Skeletal muscle tissue (tissue), 4 donors: ENCODE data around the gene KLHDC9. TPM values are rescaled to one million over a fixed set of nuclear protein-coding genes. Genes with fewer than 3 reads are reported as not detected.
A peak's percentile ranks its signal among the peaks of the same experiment; 100 is the strongest.

Experiments
- H3K27ac ChIP-seq: one replicate; pipeline ENCODE4 v1.7.0; 2013; ENCODE audit warnings: mild to moderate bottlenecking, low read depth, low read length, inconsistent platforms
- H3K27me3 ChIP-seq, 3 donors: one replicate each; pipeline ENCODE4 v1.7.0; 2013; ENCODE audit warnings: low read length in 3 of 3; ENCODE audit not compliant: control insufficient read depth in 3 of 3, insufficient read depth in 3 of 3
- H3K36me3 ChIP-seq, 3 donors: one replicate each; pipeline ENCODE4 v1.7.0; 2013; ENCODE audit warnings: low read length in 3 of 3; ENCODE audit not compliant: control insufficient read depth in 3 of 3, insufficient read depth in 3 of 3
- H3K4me1 ChIP-seq, 3 donors: one replicate each; pipeline ENCODE4 v1.7.0; 2013; ENCODE audit warnings: low read length in 3 of 3, mild to moderate bottlenecking in 3 of 3; ENCODE audit not compliant: control insufficient read depth in 3 of 3, insufficient read depth in 3 of 3
- H3K4me3 ChIP-seq, 3 donors: one replicate each; pipeline ENCODE4 v1.7.0; 2013; ENCODE audit warnings: low read length in 3 of 3
- H3K9ac ChIP-seq, 3 donors: one replicate each; pipeline ENCODE4 v1.7.0; 2013; ENCODE audit warnings: low read length in 3 of 3, mild to moderate bottlenecking in 3 of 3, moderate library complexity in 2 of 3, low read depth in 1 of 3
- H3K9me3 ChIP-seq, 3 donors: one replicate each; pipeline ENCODE4 v1.7.0; 2013; ENCODE audit warnings: low read length in 3 of 3; ENCODE audit not compliant: control insufficient read depth in 3 of 3
- total RNA-seq: library from RNA; depleted of rRNA; stranded (reverse); fragments of >200 nt; gene quantifications from one replicate; pipeline ENCODE4 v1.2.3, GENCODE V29; 2014
- donor health status: Osteomylitis.

The KLHDC9 gene
- total RNA-seq, 1 donor from 2014 or later = not detected

GRCh38 chr1:161122967-161123366 lies 24.8 kb downstream of the KLHDC9 start:
- no peak overlapping the region for H3K9ac ChIP-seq
- H3K9me3 ChIP-seq = no peaks in the 10 kb centered on the region
- no peak overlapping the region for H3K27ac ChIP-seq
- H3K36me3 ChIP-seq = peaks cover 48 to 66% (median 59%) of the 10 kb centered on the region in 3 donors
- H3K4me1 ChIP-seq = peaks cover 25 to 29% (median 27%) of the 10 kb centered on the region in 3 donors
- H3K4me3 ChIP-seq = no peak overlapping the region
- H3K27me3 ChIP-seq = no peaks in the 10 kb centered on the region

DNA sequence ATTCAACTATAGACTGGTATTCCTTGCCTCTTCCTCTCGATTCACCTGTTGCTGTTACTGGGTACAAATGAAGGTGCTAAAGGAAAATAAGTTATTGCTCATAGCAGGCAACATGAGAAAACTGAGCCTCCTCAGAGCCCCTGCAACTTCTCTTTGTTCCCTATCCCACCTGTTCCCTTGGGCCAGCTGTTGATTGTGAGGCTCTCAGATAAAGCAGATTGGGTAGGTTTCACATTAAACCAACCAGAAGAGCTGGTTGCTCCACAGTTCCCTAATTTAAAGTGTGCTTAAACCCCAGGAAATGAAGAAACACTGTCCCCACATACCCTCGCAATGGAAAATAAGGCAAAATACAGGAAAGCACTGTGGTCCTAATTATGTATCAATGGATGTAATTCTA lies 29.5 kb downstream of the KLHDC9 start:
- Histone ChIP-seq H3K4me3 (no peak overlapping the region), H3K4me1 (peaks cover 13 to 36% (median 33%) of the 10 kb centered on the region in 3 donors), H3K9ac (no peak overlapping the region), H3K27ac (no peak overlapping the region), H3K9me3 (no peaks in the 10 kb centered on the region), H3K36me3 (peaks cover 29 to 48% (median 41%) of the 10 kb centered on the region in 3 donors), H3K27me3 (no peaks in the 10 kb centered on the region)

- Histone ChIP-seq H3K9me3 (no peaks in the 10 kb centered on the region), H3K4me3 (no peak overlapping the region), H3K27me3 (no peaks in the 10 kb centered on the region), H3K27ac (no peak overlapping the region), H3K36me3 (peaks cover 20 to 39% (median 32%) of the 10 kb centered on the region in 3 donors), H3K9ac (no peak overlapping the region), H3K4me1 (peaks cover 20 to 43% (median 42%) of the 10 kb centered on the region in 3 donors)
These were observed 30.6 kb downstream of the KLHDC9 start for GRCh38 chr1:161128591-161129420.

- no peak overlapping the region for H3K4me3 ChIP-seq
- H3K27ac ChIP-seq = peak overlapping the region; percentile 93
- H3K9ac ChIP-seq = no peak overlapping the region
- no peaks in the 10 kb centered on the region for H3K9me3 ChIP-seq
- peaks cover 13 to 29% (median 24%) of the 10 kb centered on the region in 3 donors for H3K36me3 ChIP-seq
- H3K27me3 ChIP-seq = no peaks in the 10 kb centered on the region
- H3K4me1 ChIP-seq = peaks cover 23 to 47% (median 44%) of the 10 kb centered on the region in 3 donors
These were observed 32.1 kb downstream of the KLHDC9 start for GRCh38 chr1:161130266-161130665.

- H3K4me3 ChIP-seq = peak overlapping the region; percentile 96
- peak overlapping the region; percentile 95 to 97 (median 96) for H3K9ac ChIP-seq
- peaks cover 13 to 20% (median 19%) of the 10 kb centered on the region in 3 donors for H3K36me3 ChIP-seq
- H3K4me1 ChIP-seq = peaks cover 24 to 51% (median 46%) of the 10 kb centered on the region in 3 donors
- H3K27ac ChIP-seq = peak overlapping the region; percentile 93
- no peaks in the 10 kb centered on the region for H3K9me3 ChIP-seq
- no peaks in the 10 kb centered on the region for H3K27me3 ChIP-seq
These were observed 33.6 kb downstream of the KLHDC9 start for GRCh38 chr1:161131523-161132409.

- H3K4me3 ChIP-seq = peak within 1 kb of the TSS; percentile 96
- H3K9me3 ChIP-seq = no peaks in the 10 kb centered on the region
- H3K9ac ChIP-seq = peak within 1 kb of the TSS; percentile 95 to 97 (median 96)
- H3K36me3 ChIP-seq = peaks cover 9 to 15% (median 14%) of the 10 kb centered on the region in 3 donors
- H3K27ac ChIP-seq = peak within 1 kb of the TSS; percentile 93
- peaks cover 26 to 56% (median 51%) of the 10 kb centered on the region in 3 donors for H3K4me1 ChIP-seq
- H3K27me3 ChIP-seq = no peaks in the 10 kb centered on the region
These were observed 34.5 kb downstream of the KLHDC9 start, which contains the start of gene DEDD for GRCh38 chr1:161132410-161133219. Gene DEDD (minus strand): TSS chr1:161132667. CDS start chr1:161124462, 8,205 bp downstream.

DNA sequence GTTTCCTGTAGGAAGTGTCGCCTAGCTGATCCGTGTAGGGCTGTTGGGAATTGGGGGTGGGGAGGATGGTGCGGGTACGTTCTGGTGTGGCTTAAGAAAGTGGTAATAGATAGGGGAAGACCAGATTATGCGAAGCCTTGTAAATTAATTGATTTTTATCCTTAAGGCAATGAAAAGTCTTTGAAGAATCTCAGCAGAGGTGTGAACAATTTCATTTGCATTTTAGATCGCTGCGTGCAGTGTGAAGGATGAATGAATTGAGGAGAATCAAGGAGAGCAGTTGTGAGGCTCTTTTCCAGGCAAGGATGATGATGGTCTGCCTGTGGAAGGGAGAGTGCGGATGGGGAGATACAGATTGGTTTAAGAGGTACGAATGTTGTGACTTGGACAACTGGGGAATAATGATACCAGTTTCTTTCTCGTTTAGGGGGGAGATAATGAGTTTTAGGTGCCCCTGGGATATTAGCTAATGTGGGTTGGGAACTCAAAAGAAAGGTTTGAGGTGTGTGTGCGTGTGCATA lies 35.1 kb downstream of the KLHDC9 start:
- peak overlapping the region; percentile 93 for H3K27ac ChIP-seq
- H3K4me1 ChIP-seq = peaks cover 23 to 54% (median 46%) of the 10 kb centered on the region in 3 donors
- H3K4me3 ChIP-seq = peak overlapping the region; percentile 93 to 96 (median 96)
- H3K9ac ChIP-seq = peak overlapping the region; percentile 87 to 97 (median 95)
- peaks cover 6 to 11% (median 9%) of the 10 kb centered on the region in 3 donors for H3K36me3 ChIP-seq
- H3K9me3 ChIP-seq = no peaks in the 10 kb centered on the region
- no peaks in the 10 kb centered on the region for H3K27me3 ChIP-seq

- Histone ChIP-seq H3K36me3 (no peaks in the 10 kb centered on the region), H3K4me3 (no peak overlapping the region), H3K9ac (no peak overlapping the region), H3K9me3 (no peaks in the 10 kb centered on the region), H3K27ac (no peak overlapping the region), H3K4me1 (peaks cover 14 to 30% (median 18%) of the 10 kb centered on the region in 3 donors), H3K27me3 (no peaks in the 10 kb centered on the region)
These were observed 39.7 kb downstream of the KLHDC9 start for GRCh38 chr1:161137881-161138280.

- H3K4me1 ChIP-seq = peaks cover 11 to 25% (median 16%) of the 10 kb centered on the region in 3 donors
- no peaks in the 10 kb centered on the region for H3K27me3 ChIP-seq
- no peak overlapping the region for H3K4me3 ChIP-seq
- H3K9ac ChIP-seq = no peak overlapping the region
- no peaks in the 10 kb centered on the region for H3K9me3 ChIP-seq
- H3K27ac ChIP-seq = no peak overlapping the region
- no peaks in the 10 kb centered on the region for H3K36me3 ChIP-seq
These were observed 40.3 kb downstream of the KLHDC9 start for GRCh38 chr1:161138431-161138830.
